Measurements from ENCODE around the gene SLC22A13. TPM values are rescaled to one million over a fixed set of nuclear protein-coding genes. Genes with fewer than 3 reads are reported as not detected.

The SLC22A13 gene
- polyA plus RNA-seq (0.09 to 0.54 TPM (median 0.25 TPM) in 3 replicates), polyA minus RNA-seq (0.16 to 4.5 TPM (median 2.6 TPM) in 3 replicates)
- polyA plus RNA-seq (2011; ENCODE audit: low read depth): 0.92 TPM
- 0.05 TPM in 1 of 2 replicates, not detected in the other for polyA plus RNA-seq (2011; cell fraction: cytosol; rRNA removed)
- 2.5 and 4.1 TPM in 2 replicates for polyA plus RNA-seq (2011; cell fraction: nucleus; rRNA removed)
- polyA plus RNA-seq (2012; ENCODE audit: low replicate concordance): 0.07 and 1.0 TPM in 2 replicates
- not detected for polyA minus RNA-seq (2011; cell fraction: cytosol; rRNA and poly(A)+ RNA removed)
- polyA minus RNA-seq (2011; cell fraction: nucleus; rRNA and poly(A)+ RNA removed): 5.4 and 10.7 TPM in 2 replicates

DNA sequence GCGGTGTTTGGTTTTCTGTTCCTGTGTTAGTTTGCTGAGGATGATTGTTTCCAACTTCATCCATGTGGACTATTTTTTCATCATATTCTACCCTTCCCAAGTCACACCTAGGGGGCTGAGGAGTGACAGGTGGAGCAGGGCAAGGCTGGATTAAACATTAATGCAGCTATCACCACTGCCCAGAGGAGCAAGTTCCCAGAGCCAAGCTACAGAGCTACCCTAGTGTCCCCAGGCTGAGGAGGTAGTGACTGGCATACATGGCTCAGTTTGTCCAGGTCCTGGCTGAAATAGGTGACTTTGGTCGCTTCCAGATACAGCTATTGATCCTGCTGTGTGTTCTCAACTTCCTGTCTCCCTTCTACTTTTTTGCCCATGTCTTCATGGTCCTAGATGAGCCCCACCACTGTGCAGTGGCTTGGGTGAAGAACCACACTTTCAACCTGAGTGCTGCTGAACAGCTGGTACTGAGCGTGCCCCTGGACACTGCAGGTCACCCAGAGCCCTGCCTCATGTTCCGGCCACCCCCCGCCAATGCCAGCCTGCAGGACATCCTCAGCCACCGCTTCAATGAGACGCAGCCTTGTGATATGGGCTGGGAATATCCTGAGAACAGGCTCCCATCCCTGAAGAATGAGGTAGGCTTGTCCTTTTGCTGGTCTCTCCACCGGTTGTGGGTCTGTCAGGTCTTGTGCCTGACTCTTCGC lies at the start of gene SLC22A13:
TSS of gene SLC22A13 (plus strand) at position 209 of the 704 bp plus-strand sequence. CDS start at position 258, 49 bp downstream.
- DNase-seq (ENCODE audit: low read depth, low spot score) (no peak), FAIRE-seq (no peak)
- Histone ChIP-seq H3K27me3 (ENCODE audit: control insufficient read depth, extremely low read depth, insufficient read depth, low read length) (no peaks in the 10 kb centered on the region), H3K4me2 (ENCODE audit: control insufficient read depth, extremely low read depth, insufficient read depth, low read depth, low read length) (no peak within 1 kb of the TSS), H3K79me2 (ENCODE audit: control insufficient read depth, insufficient read depth, low read length) (no peaks in the 10 kb centered on the region), H3K4me3 (ENCODE audit: control insufficient read depth in 2 of 3, extremely low read depth in 1 of 3, insufficient read depth in 2 of 3, low read depth in 1 of 3, low read length in 3 of 3) (no peak within 1 kb of the TSS), H3K36me3 (ENCODE audit: control insufficient read depth in 2 of 2, extremely low read depth in 1 of 2, insufficient read depth in 2 of 2, low read length in 2 of 2) (peaks cover 0 to 9% of the 10 kb centered on the region in 2 experiments), H4K20me1 (ENCODE audit: control insufficient read depth, extremely low read depth, insufficient read depth, low read length) (no peaks in the 10 kb centered on the region), H3K9ac (ENCODE audit: control insufficient read depth, extremely low read depth, insufficient read depth, low read length) (no peak within 1 kb of the TSS), H3K4me1 (ENCODE audit: control insufficient read depth, extremely low read depth, insufficient read depth, low read length) (no peaks in the 10 kb centered on the region), H3K9me1 (ENCODE audit: control insufficient read depth, extremely low read depth, insufficient read depth, low read length) (no peaks in the 10 kb centered on the region), H3K9me3 (ENCODE audit: control insufficient read depth, low read depth, low read length) (no peaks in the 10 kb centered on the region), H2AFZ (ENCODE audit: control insufficient read depth, low read length) (no peak within 1 kb of the TSS), H3K27ac (ENCODE audit: control insufficient read depth, insufficient read depth, low read length) (no peak within 1 kb of the TSS)
- dilution Hi-C loops (cut with MboI; ENCODE audit: extremely low pct_ligation_motif_present, low sequenced_read_pairs): no loop called here
- TF ChIP-seq EZH2 (IDR thresholded peaks at IDR 0.05; ENCODE audit: low read length): no peak
- TF ChIP-seq, protein P1, sequence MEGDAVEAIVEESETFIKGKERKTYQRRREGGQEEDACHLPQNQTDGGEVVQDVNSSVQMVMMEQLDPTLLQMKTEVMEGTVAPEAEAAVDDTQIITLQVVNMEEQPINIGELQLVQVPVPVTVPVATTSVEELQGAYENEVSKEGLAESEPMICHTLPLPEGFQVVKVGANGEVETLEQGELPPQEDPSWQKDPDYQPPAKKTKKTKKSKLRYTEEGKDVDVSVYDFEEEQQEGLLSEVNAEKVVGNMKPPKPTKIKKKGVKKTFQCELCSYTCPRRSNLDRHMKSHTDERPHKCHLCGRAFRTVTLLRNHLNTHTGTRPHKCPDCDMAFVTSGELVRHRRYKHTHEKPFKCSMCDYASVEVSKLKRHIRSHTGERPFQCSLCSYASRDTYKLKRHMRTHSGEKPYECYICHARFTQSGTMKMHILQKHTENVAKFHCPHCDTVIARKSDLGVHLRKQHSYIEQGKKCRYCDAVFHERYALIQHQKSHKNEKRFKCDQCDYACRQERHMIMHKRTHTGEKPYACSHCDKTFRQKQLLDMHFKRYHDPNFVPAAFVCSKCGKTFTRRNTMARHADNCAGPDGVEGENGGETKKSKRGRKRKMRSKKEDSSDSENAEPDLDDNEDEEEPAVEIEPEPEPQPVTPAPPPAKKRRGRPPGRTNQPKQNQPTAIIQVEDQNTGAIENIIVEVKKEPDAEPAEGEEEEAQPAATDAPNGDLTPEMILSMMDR (optimal IDR thresholded peaks at IDR 0.05 in 1 of 3, IDR thresholded peaks at IDR 0.05 in 1 of 3, conservative IDR thresholded peaks at IDR 0.05 in 1 of 3; ENCODE audit: extremely low read depth in 1 of 3, insufficient read depth in 2 of 3, low read length in 3 of 3): no peak

- Histone ChIP-seq H3K9me3 (ENCODE audit: control insufficient read depth, low read depth, low read length) (no peaks in the 10 kb centered on the region), H4K20me1 (ENCODE audit: control insufficient read depth, extremely low read depth, insufficient read depth, low read length) (peaks cover 7% of the 10 kb centered on the region), H3K4me1 (ENCODE audit: control insufficient read depth, extremely low read depth, insufficient read depth, low read length) (peaks cover 1% of the 10 kb centered on the region), H3K4me2 (ENCODE audit: control insufficient read depth, extremely low read depth, insufficient read depth, low read depth, low read length) (no peak overlapping the region), H3K27ac (ENCODE audit: control insufficient read depth, insufficient read depth, low read length) (no peak overlapping the region), H3K4me3 (ENCODE audit: control insufficient read depth in 2 of 3, extremely low read depth in 1 of 3, insufficient read depth in 2 of 3, low read depth in 1 of 3, low read length in 3 of 3) (no peak overlapping the region), H3K9me1 (ENCODE audit: control insufficient read depth, extremely low read depth, insufficient read depth, low read length) (no peaks in the 10 kb centered on the region), H2AFZ (ENCODE audit: control insufficient read depth, low read length) (no peak overlapping the region), H3K27me3 (ENCODE audit: control insufficient read depth, extremely low read depth, insufficient read depth, low read length) (no peaks in the 10 kb centered on the region), H3K9ac (ENCODE audit: control insufficient read depth, extremely low read depth, insufficient read depth, low read length) (no peak overlapping the region), H3K79me2 (ENCODE audit: control insufficient read depth, insufficient read depth, low read length) (peaks cover 61% of the 10 kb centered on the region), H3K36me3 (ENCODE audit: control insufficient read depth in 2 of 2, extremely low read depth in 1 of 2, insufficient read depth in 2 of 2, low read length in 2 of 2) (peaks cover 10 to 13% of the 10 kb centered on the region in 2 experiments)
- no peak for FAIRE-seq
- no peak for TF ChIP-seq EZH2 (IDR thresholded peaks at IDR 0.05; ENCODE audit: low read length)
- TF ChIP-seq, protein P1 (optimal IDR thresholded peaks at IDR 0.05 in 1 of 3, IDR thresholded peaks at IDR 0.05 in 1 of 3, conservative IDR thresholded peaks at IDR 0.05 in 1 of 3; ENCODE audit: extremely low read depth in 1 of 3, insufficient read depth in 2 of 3, low read length in 3 of 3): no peak
- no peak for DNase-seq (ENCODE audit: low read depth, low spot score)
- dilution Hi-C loops (cut with MboI; ENCODE audit: extremely low pct_ligation_motif_present, low sequenced_read_pairs): no loop called here
Observed at GRCh38 chr3:38219609-38220197, 45.9 kb upstream of the SLC22A13 start.

All from keratinocyte (primary cell).